HG03432 (cell line): ENCODE results near the gene TELO2.
A peak's percentile ranks its signal among the peaks of the same experiment; 100 is the strongest.
"Not testable (repeated sequence)": the region's sequence is repeated elsewhere in the genome, so short reads cannot be mapped to it uniquely, and the experiment has no call there.

Source experiments
- ATAC-seq: cut with Tn5 transposase; IDR thresholded peaks from one replicate; pipeline ENCODE4 v1.9.1; 2021; ENCODE audit warnings: mild to moderate bottlenecking, moderate library complexity; ENCODE audit not compliant: unreplicated experiment

The TELO2 gene

DNA sequence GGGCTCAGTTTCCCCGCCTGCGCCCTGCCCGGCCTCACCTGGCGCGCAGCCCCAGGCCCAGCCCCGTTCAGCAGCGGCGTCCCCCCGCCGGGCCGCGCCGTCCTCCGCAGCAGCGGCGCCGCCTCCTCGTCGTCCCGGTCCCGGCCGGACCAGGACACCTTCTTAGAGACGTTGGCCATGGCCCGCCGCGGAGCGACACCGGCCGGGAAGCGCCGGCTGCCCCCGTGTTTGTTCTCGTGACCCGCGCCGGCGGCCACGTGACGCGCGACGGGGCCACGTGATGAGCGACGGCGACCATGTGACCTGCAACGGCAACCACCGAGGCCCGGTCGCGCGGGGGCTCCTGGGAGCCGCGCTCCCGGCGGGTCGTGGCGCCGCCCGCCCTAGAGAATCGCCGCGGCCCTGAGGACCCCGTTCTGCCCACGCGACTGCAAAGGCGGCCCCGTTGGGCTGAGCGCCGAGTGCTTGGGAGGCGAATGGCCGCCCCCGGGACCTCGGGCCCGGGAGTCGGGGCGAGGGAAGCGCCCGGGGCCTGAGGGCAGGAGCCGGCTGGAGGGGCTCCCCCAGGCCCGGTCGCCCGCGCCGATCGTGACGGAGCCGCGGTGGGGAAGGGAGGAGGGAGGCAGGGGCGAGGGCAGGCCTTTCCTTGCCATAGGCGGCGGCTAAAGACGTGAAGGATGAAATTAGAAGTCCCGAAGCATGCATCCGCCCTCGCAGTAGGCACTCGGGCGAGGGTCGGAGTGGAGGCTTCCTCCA is 18.2 kb upstream of the TELO2 start, which contains the start of gene CLCN7:
Gene CLCN7, minus strand, starts transcription at position 233 of the 756 bp plus-strand sequence. Its CDS starts 54 bp downstream, at position 179.
- ATAC-seq = peak; percentile 84

DNA sequence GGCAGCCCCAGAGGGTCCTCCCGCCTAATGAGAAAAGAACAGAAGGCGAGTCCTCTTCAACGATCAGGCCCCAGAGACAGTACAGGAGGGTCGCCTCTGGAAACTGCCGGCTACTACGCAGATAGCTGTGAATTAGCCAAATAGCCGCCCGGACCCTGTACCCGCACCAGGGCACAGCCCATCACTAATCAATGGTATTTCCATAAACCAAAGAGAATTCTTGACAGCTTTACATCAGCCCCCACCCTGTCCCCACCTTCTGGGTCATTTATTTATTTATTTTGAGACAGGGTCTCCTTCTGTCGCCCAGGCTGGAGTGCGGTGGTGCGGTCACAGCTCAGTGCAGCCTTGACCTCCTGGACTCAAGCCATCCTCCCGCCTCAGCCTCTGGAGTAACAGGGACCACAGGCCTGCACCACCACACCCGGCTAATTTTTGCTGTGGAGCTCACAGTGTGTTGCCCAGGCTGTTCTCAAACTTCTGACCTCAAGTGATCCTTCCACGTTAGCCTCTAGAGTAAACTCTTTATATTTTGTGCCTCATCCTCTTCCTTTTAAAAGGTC is 17.5 kb upstream of the TELO2 start:
- peak; percentile 2 for ATAC-seq

DNA sequence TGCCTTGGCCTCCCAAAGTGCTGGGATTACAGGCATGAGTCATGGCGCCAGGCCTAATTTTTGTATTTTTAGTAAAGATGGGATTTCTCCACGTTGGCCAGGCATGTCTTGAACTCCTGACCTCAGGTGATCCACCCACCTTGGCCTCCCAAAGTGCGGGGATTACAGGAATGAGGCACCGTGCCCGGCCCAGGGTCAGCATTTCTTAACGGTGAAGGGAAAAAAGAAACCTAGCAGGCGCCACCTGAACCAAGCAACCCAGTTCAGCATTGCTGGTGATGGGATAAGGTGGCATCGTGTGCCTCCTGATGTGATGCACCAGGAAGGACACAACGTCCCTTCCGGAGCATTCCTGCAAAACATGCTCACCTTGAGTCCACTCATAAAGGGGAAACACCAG is 16.1 kb upstream of the TELO2 start:
- no peak for ATAC-seq

DNA sequence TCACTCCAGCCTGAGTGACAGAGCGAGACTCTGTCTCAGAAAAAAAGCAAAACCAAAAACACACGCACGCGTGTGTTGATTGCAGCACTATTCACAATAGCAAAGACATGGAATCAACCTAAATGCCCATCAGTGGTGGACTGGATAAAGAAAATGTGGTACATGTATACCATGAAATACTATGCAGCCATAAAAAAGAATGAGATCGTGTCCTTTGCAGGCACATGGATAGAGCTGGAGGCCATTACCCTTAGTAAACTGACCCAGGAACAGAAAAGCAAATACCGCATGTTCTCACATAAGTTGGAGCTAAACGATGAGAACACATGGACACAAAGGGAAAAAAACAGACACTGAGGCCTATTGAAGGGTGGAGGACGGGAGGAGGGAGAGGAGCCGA is 14.2 kb upstream of the TELO2 start:
- ATAC-seq = not testable (repeated sequence)

DNA sequence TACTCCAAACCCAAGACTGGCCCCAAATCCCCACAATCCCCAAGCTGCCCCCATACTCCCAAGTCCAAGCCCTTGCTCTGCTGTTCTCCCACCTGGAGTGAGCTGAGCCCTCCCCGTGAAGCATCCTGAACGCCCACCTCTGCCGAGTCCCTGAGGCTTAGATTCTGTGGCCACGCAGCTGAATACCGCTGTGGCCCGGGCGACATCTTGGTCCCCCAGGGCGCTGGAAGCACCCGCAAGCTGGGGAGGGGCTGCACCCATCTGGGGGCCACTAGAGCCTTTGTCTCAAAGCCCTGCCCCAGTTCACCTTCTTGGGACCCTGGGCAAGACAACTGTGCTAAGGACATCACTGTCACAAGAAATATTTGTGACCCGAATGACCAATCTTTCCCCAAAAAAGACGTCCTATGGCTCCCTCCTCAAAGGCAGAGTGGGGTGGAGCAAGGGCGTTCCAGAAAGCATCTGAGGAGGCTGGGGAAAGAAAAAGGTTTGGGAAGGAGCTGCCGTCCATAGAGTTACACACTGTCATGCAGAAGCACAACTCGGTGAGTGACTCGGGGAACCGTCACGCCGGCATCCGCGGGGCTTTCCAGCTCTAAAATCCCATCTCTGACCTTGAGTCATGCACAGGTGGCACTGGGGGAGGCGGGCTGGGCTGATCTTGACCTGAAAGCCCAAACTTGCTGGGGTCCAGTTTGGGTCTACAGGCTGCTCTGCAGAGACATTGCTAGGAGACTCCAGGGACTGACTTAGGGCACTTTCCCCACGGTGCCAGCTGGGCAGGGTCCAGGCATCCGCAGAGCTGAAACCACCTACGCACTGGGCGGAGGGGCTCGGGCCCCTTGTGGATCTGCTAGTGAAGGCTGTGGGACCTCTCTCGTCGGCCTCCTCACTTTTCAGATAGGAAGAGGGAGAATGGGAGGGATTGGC is 11.0 kb upstream of the TELO2 start:
- ATAC-seq = no peak

DNA sequence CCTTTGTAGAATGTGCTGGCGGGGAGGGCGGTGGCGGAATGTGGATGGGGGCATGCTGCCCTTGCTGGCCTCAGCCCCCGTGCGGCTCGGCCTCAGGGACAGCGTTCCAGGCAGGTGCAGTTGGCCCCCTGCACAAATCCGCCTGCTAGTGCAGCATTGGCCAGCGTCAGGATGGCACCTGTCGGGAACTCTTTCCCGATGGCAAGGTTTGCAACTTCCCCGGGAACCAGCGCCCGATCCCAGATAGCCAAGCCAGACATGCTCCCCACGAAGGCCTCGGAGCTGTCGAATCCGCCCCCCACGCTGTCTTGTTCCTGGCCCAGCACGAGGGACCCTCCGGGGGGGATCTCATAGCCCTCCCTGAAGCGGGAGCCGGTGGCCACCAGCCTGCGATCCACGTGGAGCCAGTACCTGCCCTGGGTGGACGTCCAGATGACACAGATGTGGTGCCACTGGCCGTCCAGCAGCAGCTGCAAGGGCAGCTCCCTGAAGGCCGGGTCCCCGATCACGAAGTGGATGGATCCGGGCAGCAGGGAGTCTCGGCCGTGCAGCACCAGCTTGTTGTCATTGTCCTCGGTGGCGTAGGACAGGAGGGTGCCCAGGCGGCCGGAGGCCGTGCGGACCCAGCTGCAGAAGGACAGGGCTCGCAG is 7.2 kb upstream of the TELO2 start:
- ATAC-seq = no peak

DNA sequence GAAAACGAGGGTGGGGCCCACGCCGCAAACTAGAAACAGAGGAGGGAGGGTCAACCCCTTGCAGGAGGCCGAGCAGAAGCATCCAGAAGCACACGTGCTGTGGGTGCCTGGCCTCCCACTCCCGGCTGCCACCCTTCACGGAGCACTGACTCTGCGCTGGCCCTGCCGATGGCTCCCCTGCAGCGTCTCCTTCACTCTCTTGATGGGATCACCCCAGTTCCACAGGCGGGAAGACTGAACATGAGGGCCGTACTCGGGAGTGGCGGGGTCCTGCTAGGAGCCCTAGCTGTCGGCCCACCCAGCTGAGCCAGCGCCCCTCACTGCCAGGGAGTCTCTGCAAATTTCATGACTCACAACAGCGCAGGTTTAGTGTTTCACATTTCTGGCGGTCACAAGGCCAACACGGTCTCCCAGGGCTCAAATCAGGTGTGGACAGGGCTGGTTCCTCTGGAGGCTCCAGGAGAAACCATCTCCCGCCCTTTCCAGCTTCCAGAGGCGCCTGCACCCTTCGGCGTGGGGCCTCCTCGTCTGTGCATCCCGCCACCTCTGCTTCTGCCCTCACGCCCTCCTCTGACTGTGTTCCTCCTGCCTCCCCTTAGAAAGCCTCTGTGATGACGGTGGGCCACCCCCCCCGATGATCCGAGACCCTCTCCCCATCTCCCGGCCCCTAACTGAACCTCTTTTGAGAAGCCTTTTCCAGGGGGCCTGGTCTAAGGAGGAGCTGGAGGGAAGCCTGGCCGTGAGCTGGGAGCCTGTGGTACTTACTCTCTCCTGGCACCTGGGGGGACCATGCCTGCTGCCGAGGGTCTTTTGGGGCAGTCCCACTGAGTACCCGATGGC is 6.4 kb upstream of the TELO2 start:
- ATAC-seq = no peak

DNA sequence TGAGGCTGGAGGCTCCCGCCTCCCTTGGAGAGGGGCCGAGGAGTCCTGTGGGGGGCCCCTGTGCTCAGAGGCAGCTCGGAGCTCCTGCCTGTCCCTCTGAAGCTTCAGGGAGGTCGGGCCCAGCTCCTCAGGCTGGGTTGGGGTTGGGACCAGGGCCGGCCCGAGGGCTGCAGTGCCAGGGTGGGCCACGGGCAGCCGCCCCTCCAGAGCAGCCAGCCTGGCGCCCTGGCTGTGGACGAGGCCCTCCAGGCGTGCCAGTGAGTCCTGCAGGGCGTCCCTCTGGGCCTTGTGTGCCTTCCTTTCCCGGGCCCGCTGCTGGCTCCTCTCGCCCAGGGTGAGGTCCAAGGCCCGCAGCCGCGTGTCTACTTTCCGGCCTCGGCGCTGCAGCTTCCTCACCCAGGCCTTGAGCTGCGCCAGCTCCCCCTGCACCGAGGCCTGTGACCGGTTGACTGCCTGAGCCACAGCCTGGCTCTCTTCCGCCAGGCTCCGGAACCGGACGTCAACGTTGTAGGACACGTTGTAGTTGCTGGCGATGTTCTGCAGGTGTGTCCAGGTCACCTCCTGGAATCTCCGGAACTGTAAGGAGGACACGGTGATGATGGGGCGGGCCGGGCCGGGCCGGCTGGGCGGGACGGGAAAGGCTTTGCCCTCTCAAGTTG is 5.6 kb upstream of the TELO2 start:
- no peak for ATAC-seq

DNA sequence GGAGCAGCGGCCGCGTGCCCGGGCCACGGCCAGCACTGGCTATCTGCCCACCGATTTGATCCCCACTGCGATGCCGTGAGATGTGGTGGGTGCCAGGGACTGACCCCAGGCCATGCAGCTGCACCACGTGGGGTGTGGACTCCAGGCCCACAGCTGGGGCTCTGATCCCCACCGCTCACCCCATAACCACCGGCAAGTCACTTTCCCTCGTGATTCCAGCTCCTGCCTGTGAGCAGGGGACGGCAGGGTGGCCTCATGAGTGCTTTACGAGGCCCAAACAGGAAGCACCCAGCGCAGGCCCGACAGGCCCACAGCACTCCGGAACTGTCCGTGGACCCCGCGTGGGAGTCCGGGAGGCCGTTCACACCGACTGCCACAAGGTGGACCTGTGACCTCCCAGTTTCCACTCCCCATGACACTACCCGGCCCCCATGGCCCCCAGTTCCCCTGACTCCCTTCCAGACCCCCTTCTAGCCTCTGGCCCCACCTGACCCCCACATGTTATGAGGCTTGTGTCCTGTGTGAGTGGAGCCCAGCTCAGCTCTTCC is 5.0 kb upstream of the TELO2 start:
- no peak for ATAC-seq

DNA sequence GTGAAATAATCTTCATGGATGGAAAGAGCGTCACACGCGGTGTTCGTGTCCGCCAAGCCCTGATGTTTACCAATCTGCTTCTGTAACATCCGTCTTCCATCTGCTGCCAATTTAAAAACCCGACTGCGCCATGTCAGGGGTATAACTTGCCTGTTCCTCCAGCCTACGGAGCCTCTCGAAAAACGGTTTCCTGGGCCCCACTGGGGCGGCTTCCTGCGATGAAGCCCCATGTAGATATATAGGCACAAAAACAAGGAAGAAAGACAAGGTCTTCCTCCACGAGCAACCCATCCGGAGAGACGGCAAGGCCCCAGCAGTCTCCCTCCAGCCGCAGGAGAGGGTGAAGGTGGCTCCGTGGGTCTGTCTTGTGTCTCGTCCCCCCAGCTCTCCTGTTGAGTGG is 4.5 kb upstream of the TELO2 start, which contains the start of gene PTX4:
Gene PTX4, minus strand, starts transcription at position 326 of the 400 bp plus-strand sequence. Its CDS starts 35 bp downstream, at position 291.
- no peak for ATAC-seq

DNA sequence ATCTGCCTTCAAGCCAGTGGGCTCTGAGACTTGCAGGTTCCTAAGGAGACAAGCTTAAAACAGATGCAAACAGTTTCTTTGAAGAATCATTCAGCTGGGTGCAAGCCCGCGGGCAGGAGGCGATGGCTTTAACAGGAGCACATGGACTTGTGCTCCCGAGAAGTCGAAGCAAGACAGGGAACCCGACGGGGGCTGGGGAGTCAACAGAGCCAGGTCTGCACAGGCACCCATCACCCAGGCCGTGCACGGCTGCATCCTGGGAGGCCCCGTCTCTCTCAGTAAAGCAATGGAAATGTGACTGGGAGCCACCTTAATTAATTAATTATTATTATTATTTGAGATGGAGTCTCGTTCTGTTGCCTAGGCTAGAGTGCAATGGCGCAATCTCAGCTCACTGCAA is 4.1 kb upstream of the TELO2 start:
- ATAC-seq = no peak

DNA sequence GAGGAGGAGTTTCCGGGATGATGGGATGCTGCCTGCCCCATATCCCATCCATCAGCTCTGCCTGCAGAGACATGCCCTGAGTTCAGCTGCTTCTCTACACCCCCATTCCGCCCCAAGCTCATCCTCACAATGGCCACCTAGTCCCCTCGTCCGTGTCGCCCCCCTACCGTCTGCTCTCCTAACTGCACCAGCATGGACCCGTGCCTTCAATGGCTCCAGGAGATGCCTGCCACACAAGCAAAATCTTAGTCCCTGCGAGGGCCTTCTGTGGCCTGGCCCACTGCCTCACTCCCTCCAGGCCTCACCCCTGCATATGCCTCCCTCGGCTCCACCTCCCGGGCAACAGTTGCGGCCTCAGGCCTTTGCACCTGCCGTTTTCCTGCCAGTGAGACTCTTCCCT is 1.8 kb upstream of the TELO2 start:
- ATAC-seq = no peak

DNA sequence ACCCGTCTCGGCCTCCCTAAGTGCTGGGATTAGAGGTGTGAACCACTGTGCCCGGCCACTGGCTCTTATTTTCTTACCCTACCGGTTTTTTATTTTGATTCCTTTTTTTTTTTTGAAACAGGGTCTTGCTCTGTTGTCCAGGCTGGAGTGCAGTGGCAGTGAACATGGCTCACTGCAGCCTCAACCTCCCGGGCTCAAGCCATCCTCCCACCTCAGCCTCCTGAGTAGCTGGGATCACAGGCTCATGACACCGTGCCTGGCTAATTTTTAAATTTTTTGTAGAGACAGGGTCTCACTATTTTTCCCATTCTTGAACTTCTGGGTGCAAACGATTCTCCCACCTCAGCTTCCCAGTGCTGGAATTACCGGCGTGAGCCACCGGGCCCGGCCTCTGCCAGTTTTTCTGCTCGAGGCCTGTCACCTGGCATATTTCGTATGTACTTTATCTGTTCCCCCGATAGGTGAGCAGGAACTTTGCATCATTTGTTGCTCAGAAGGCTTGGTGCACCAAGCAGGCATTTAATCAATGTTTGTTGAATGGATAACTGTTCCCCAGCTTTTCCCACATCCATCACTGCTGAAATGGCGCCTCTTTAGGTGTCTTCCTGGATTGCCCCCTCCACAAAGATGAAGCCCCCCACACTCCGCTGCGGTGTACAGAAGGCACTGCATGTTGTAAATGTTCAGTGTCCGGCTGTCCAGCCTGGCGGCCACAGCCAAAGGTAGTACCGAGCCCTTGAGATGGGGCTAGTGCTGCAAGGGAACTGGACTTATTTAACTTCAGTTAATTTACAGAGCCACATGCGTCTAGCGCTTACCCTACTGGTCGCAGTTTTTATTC is 858 bp upstream of the TELO2 start:
- no peak for ATAC-seq

DNA sequence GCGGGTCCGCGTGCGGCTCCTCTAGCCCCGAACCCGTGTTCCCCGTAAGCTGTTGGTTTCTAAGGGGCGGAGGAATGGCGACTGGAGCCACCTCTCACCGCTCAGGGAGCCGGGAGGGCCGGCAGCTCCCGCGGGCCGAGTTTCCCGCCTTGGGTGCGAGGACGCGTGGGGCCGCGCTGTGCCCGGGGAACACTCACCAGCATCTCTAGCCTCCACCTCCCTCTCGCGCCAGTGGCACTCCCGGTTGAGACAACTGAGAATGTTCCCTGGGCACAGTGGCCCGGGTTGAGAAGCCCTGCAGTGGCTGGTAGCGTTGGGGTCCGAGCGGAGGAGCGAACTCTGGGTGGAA is 560 bp downstream of the TELO2 start:
- ATAC-seq = peak; percentile 10

DNA sequence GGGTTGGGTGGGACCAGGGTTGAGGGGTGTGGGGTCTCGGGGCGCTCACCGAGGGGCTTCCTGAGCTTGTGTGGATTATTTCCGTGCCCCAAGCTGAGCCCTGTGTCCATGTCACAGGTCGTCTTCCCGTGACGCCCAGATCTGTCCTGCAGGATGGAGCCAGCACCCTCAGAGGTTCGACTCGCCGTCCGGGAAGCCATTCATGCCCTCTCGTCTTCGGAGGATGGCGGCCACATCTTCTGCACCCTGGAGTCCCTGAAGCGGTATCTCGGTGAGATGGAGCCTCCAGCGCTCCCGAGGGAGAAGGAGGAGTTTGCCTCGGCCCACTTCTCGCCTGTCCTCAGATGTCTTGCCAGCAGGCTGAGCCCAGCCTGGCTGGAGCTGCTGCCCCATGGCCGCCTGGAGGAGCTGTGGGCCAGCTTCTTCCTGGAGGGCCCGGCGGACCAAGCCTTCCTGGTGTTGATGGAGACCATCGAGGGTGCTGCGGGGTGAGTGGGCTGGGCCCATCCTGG is 1.0 kb downstream of the TELO2 start:
- ATAC-seq = no peak

DNA sequence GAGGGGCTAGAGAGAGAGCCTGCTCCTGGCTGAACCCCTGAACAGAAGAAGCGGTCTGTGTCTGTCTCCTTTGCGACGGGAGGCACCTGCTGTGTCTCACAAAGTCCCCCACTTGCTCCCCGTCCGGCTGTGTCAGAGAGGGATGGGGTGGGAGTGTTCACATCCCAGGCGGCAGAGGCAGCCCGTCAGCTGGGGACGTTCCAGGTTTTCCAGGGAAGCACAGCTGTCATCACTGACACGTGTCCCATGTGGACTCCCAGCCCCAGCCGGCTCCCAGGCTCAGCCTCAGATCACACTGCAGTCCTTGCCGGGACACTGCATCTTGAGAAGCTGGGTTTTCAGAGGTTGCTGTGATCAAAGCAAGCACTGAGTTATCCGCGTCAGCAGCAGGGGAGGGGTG is 1.6 kb downstream of the TELO2 start:
- no peak for ATAC-seq

DNA sequence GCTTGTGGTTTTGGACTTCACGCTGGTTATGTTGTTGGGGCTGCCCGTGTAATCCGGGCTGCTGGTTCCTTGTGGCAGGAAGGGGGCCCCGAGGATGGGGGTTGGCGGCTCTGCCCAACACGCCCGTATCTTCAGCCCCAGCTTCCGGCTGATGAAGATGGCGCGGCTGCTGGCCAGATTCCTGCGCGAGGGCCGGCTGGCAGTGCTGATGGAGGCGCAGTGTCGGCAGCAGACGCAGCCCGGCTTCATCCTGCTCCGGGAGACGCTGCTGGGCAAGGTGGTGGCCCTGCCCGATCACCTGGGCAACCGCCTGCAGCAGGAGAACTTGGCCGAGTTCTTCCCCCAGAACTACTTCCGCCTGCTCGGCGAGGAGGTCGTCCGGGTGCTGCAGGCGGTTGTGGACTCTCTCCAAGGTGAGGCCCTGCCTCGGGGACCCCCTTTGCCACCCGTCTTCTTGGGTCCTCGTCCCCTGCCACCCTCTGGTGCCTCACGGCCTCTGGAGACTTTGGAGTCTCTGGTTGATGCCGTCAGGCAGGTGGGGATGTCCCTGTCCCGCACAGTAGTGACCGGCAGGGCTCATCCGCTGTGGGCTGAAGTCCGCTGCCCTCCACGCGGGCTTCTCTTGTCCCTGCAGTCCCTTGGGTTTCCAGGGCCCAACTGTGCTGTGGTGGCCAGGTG is 2.2 kb downstream of the TELO2 start:
- no peak for ATAC-seq

DNA sequence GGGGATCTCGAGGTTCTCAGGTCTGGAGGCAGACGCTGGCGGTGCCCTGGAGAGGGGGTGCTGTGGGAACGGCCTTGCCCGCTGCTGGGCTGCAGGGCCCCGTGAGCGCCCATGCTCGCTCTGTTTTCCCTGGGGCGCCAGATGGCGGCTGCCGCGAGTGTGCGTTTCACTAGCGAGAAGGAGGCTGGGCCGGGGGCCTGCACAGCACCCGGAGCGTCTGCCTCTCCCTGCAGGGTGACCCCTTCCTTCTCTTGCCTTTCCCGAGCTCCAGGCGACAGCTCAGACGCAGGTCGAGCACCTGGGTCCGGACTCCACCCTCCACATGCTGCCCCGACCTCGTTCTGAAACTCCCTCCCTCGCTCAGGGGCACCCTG is 2.7 kb downstream of the TELO2 start:
- ATAC-seq = no peak
